ENCODE measurements around the gene ITPKB. TPM values are rescaled to one million over a fixed set of nuclear protein-coding genes. Genes with fewer than 3 reads are reported as not detected.

Gene ITPKB
- polyA plus RNA-seq, 1 of the 3 experiments (the other 2 are of a cell fraction), result 2.4 TPM

- Histone ChIP-seq H3K36me3 (replicated peaks in 1 of 2; ENCODE audit: control insufficient read depth in 1 of 2, insufficient read depth in 2 of 2, low read length in 1 of 2) (no peaks in the 10 kb centered on the region), H3K4me1 (ENCODE audit: control insufficient read depth in 1 of 2, insufficient read depth in 2 of 2, low read depth in 1 of 2, low read length in 1 of 2) (no peaks in the 10 kb centered on the region; a peak in 1 of 4 replicates), H3K79me2 (ENCODE audit: insufficient read depth) (no peaks in the 10 kb centered on the region), H3K9me2 (no peaks in the 10 kb centered on the region), H4K20me1 (ENCODE audit: insufficient read depth) (no peaks in the 10 kb centered on the region), H3F3A (replicated peaks; ENCODE audit: insufficient read depth) (no peaks in the 10 kb centered on the region), H3K4me2 (no peak overlapping the region), H3K4me3 (ENCODE audit: low read depth in 2 of 2, low read length in 1 of 2) (peak overlapping the region in 1 of 2 experiments; percentile 33; a peak in 1 of 4 replicates), H2AFZ (ENCODE audit: low read depth) (no peak overlapping the region), H3K9me3 (no peaks in the 10 kb centered on the region), H3K9ac (no peak overlapping the region), H3K27ac (ENCODE audit: low read depth in 2 of 2, low read length in 1 of 2) (no peak overlapping the region), H3K27me3 (ENCODE audit: insufficient read depth) (no peaks in the 10 kb centered on the region)
- ChIA-PET POLR2A (no interaction called here), CTCF (interaction anchor here (0.6 to 6.6 kb wide), 48 partner anchors 8 to 814 kb away, joined by 3 to 120 read pairs (median 3); partner anchors contain the start of genes ITPKB and STUM)
- WGBS (ENCODE audit: low lambda C conversion rate), result 71% methylated on average over 3 of the region's 7 CpGs
- DNase-seq, result no peak
- TF ChIP-seq TCF12 (IDR thresholded peaks at IDR 0.05), result no peak
- no peak for TF ChIP-seq REST (IDR thresholded peaks at IDR 0.05; ENCODE audit: low read depth, low read length)
- no peak for TF ChIP-seq CTCF (IDR thresholded peaks at IDR 0.05)
- TF ChIP-seq YY1 (IDR thresholded peaks at IDR 0.05; ENCODE audit: low read depth), result no peak
- no peak for TF ChIP-seq ZBTB33 (IDR thresholded peaks at IDR 0.05; ENCODE audit: borderline replicate concordance, low read depth)
- TF ChIP-seq RFX5 (IDR thresholded peaks at IDR 0.05; ENCODE audit: low read length), result no peak
- TF ChIP-seq NRF1 (IDR thresholded peaks at IDR 0.05; ENCODE audit: low read depth, low read length), result no peak
- no peak for TF ChIP-seq EZH2phosphoT487 (IDR thresholded peaks at IDR 0.05; ENCODE audit: borderline replicate concordance, low read depth)
- TF ChIP-seq RAD21 (IDR thresholded peaks at IDR 0.05; ENCODE audit: low read length), result no peak
- TF ChIP-seq MXI1 (IDR thresholded peaks at IDR 0.05; ENCODE audit: low read depth, low read length), result no peak
- no peak for TF ChIP-seq MAX (IDR thresholded peaks at IDR 0.05; ENCODE audit: low read depth)
- no peak for TF ChIP-seq FOXM1 (IDR thresholded peaks at IDR 0.05; ENCODE audit: low read depth)
- TF ChIP-seq SMC3 (IDR thresholded peaks at IDR 0.05; ENCODE audit: low read depth, low read length), result no peak
Measured at GRCh38 chr1:226633541-226634165, 105.4 kb downstream of the ITPKB start.
